Activated CD4-positive, alpha-beta memory T cell treated with anti-CD3 and anti-CD28 coated beads, Interleukin-2, amount 10 ng/mL, durations not matched to agents 7 days and 5 days (primary cell): Measurements from ENCODE around the gene RANBP3. TPM values are rescaled to one million over a fixed set of nuclear protein-coding genes. Genes with fewer than 3 reads are reported as not detected.
"Not testable (repeated sequence)": the region's sequence is repeated elsewhere in the genome, so short reads cannot be mapped to it uniquely, and the experiment has no call there.

Source experiments
- CTCF ChIA-PET: fragments of 350-600 bp; sonication (Branson Sonifier 250); formaldehyde crosslinking; loops from one replicate; lab custom pipeline; 2021; ENCODE audit warnings: antibody characterized with exemption, inconsistent platforms; lab: Charles Lee
- POLR2A ChIA-PET: fragments of 350-600 bp; sonication (Branson Sonifier 250); formaldehyde crosslinking; loops from one replicate; lab custom pipeline; 2021; ENCODE audit warnings: antibody characterized with exemption; lab: Charles Lee
- DNase-seq: peaks from one replicate; pipeline ENCODE4 v3.0.0-alpha.2; 2020
- H3K27ac Mint-ChIP-seq: one replicate; pipeline ENCODE4 v1.8.0; 2021; ENCODE audit warnings: mild to moderate bottlenecking, mixed read lengths
- H3K27me3 Mint-ChIP-seq: one replicate; pipeline ENCODE4 v1.8.0; 2021; ENCODE audit warnings: mixed read lengths
- H3K36me3 Mint-ChIP-seq: one replicate; pipeline ENCODE4 v1.8.0; 2021; ENCODE audit warnings: low read depth, mixed read lengths
- H3K4me1 Mint-ChIP-seq: one replicate; pipeline ENCODE4 v1.8.0; 2021; ENCODE audit warnings: mixed read lengths
- H3K4me3 Mint-ChIP-seq: one replicate; pipeline ENCODE4 v1.8.0; 2021; ENCODE audit warnings: mild to moderate bottlenecking, mixed read lengths
- H3K9me3 Mint-ChIP-seq: one replicate; pipeline ENCODE4 v1.8.0; 2021; ENCODE audit warnings: mixed read lengths
- total RNA-seq, 2 experiments: library from RNA; stranded (reverse); gene quantifications; one replicate each; pipeline ENCODE4 v1.2.3, GENCODE V29; 2021

The RANBP3 gene
- total RNA-seq, 2 experiments from 2014 or later, result 78.1 to 85.1 TPM

- Mint-ChIP-seq H3K27ac (no peak overlapping the region), H3K36me3 (no peaks in the 10 kb centered on the region)
- POLR2A ChIA-PET, result interaction anchor here (1.2 kb wide), 1 partner anchor 9 kb away, joined by 3 read pairs; no protein-coding TSS in a partner anchor
These were observed 96.2 kb downstream of the RANBP3 start for GRCh38 chr19:5881543-5882299.

GRCh38 chr19:5880604-5881078 is 97.3 kb downstream of the RANBP3 start:
- Mint-ChIP-seq H3K27me3 (peaks cover 3% of the 10 kb centered on the region), H3K36me3 (no peaks in the 10 kb centered on the region), H3K4me1 (no peaks in the 10 kb centered on the region), H3K4me3 (no peak overlapping the region), H3K9me3 (no peaks in the 10 kb centered on the region), H3K27ac (no peak overlapping the region)
- ChIA-PET POLR2A (no interaction called here), CTCF (no interaction called here)
- DNase-seq, result no peak

More at GRCh38 chr19:5881543-5882299, 96.2 kb downstream of the RANBP3 start:
- Mint-ChIP-seq H3K27me3 (peaks cover 3% of the 10 kb centered on the region), H3K9me3 (no peaks in the 10 kb centered on the region), H3K4me3 (no peak overlapping the region), H3K4me1 (no peaks in the 10 kb centered on the region)
- CTCF ChIA-PET, result no interaction called here
- DNase-seq, result no peak

DNA sequence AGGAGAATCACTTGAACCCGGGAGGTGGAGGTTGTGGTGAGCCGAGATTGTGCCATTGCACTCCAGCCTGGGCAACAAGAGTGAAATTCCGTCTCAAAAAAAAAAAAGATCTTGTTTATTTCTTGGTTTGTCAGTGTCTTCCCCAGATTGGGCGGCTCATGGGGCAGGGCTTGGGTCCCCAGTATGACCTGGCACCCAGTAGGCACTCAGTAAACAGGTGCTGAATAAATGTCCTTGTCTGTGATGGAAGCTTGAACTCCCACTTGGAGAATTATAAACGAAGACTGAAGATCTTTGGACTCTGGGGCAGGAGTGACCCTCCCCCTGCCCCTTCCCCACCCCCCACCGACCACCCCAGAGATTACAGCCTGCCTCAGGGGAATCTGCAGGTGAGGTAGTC is 97.7 kb downstream of the RANBP3 start:
- H3K27ac Mint-ChIP-seq, result no peak overlapping the region
- DNase-seq, result no peak
- no peaks in the 10 kb centered on the region for H3K9me3 Mint-ChIP-seq
- no peaks in the 10 kb centered on the region for H3K36me3 Mint-ChIP-seq
- H3K27me3 Mint-ChIP-seq, result peaks cover 3% of the 10 kb centered on the region
- no peak overlapping the region for H3K4me3 Mint-ChIP-seq
- ChIA-PET CTCF (no interaction called here), POLR2A (no interaction called here)
- no peaks in the 10 kb centered on the region for H3K4me1 Mint-ChIP-seq

DNA sequence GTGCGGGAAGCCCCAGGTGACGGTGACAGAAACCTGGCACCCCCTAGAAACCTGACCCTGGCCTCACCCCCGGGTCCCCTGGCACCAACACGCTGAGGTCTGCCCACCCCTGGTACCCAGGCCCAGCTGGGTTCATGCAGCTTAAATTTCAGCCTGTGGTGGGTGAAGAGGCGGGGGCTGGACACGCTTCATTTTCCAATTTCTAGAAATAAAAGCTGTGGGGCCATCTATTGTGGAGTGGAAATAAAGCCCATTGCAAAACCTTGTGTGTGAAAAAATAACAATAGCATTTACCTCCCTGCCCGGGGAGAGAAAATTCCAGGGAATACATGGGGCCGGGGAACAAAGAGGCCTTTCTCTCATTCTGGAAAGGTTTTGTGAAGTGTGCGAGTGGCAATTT is 100.1 kb downstream of the RANBP3 start:
- no peak overlapping the region for H3K4me3 Mint-ChIP-seq
- no peak for DNase-seq
- CTCF ChIA-PET, result no interaction called here
- no peak overlapping the region for H3K27ac Mint-ChIP-seq
- H3K9me3 Mint-ChIP-seq, result no peaks in the 10 kb centered on the region
- POLR2A ChIA-PET, result no interaction called here
- H3K36me3 Mint-ChIP-seq, result no peaks in the 10 kb centered on the region
- H3K27me3 Mint-ChIP-seq, result peaks cover 2% of the 10 kb centered on the region
- no peaks in the 10 kb centered on the region for H3K4me1 Mint-ChIP-seq

DNA sequence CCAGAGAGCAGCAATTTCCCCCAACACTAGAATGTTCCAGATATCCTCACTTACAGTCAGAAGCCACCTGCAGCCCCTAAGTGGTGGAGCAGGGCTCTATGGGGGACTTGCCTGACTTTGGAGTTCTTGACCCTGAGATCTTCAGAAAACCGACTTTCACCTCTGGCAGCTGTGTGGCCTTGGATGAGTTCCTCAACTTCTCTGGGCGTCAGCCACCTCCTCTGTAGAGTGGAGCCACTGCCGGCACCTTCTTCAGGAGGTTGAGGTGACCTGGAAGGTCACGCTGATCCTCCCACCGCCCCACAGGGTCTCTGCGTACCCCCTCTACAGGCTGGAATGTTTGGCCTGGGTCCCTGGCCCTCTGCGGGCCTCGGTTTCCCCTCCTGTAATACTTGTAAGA is 100.5 kb downstream of the RANBP3 start:
- Mint-ChIP-seq H3K27me3 (peaks cover 2% of the 10 kb centered on the region), H3K4me3 (no peak overlapping the region), H3K9me3 (no peaks in the 10 kb centered on the region), H3K4me1 (no peaks in the 10 kb centered on the region), H3K27ac (no peak overlapping the region), H3K36me3 (no peaks in the 10 kb centered on the region)
- ChIA-PET POLR2A (no interaction called here), CTCF (no interaction called here)
- no peak for DNase-seq

DNA sequence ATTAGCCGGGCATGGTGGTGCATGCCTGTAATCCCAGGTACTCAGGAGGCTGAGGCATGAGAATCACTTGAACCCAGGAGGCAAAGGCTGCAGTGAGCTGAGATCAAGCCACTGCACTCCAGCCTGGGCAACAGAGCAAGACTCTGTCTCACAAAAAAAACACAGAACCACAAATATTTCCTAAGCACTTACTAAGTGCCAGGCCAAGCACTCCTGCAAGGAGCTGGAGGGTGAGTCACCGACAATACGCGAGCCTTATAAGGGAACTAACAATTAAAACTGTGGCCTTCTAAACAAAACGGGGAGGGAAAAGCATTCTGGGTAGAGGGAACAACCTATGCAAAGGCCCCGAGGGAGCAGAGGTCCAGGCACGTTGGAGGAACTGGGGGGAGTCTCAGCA is 103.4 kb downstream of the RANBP3 start:
- H3K9me3 Mint-ChIP-seq, H3K4me3 Mint-ChIP-seq, DNase-seq, CTCF ChIA-PET, H3K36me3 Mint-ChIP-seq, H3K4me1 Mint-ChIP-seq, H3K27ac Mint-ChIP-seq, POLR2A ChIA-PET, H3K27me3 Mint-ChIP-seq: not testable (repeated sequence)

DNA sequence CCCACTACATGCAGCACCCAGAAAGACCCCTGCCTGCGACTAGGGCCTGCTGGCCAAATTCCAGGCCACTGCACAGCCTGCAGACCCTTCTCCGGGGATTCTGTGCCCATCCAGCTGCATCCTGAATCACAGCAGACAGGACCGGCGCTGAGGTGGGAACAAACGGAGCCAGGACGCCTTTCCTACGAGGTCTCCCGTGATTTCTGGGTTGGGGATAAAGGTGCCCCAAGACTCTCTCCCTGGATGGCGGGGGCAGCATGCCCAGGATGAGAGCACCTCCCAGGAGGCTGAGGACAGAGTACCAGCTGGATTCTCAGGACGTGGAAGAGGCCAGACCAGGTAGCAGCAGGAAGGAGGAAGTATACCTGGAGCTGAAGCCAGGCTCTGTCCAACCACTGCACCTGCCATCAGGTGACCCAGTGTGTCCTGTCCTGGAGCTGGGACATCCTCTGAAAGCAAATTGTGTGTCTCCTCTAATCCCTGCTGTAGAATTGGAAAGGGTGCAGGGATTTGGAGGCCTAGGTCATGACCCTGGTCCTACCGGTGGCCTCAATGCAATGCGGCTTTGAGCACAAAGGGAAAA is 104.2 kb downstream of the RANBP3 start:
- DNase-seq, result no peak
- no peaks in the 10 kb centered on the region for H3K27me3 Mint-ChIP-seq
- H3K27ac Mint-ChIP-seq, result no peak overlapping the region
- no peaks in the 10 kb centered on the region for H3K4me1 Mint-ChIP-seq
- H3K36me3 Mint-ChIP-seq, result no peaks in the 10 kb centered on the region
- no peak overlapping the region for H3K4me3 Mint-ChIP-seq
- POLR2A ChIA-PET, result no interaction called here
- CTCF ChIA-PET, result no interaction called here
- no peaks in the 10 kb centered on the region for H3K9me3 Mint-ChIP-seq

DNA sequence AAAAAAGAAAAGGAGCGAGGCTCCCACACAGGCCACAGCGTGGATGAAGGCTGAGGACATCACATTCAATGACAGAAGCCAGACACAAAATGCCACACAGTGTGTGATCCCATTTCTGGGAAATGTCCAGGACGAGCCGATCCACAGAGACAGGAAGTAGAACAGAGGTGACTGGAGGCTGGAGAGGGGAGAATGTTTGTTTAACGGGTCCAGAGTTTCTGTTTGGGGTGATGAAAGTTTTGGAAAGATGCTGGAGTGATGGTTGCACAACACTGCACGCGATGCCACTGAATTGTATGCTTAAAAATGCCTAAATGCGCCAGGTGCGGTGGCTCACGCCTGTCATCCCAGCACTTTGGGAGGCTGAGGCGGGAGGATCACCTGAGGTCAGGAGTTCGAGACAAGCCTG is 107.0 kb downstream of the RANBP3 start:
- Mint-ChIP-seq H3K4me1 (no peaks in the 10 kb centered on the region), H3K27me3 (no peaks in the 10 kb centered on the region), H3K36me3 (no peaks in the 10 kb centered on the region), H3K4me3 (no peak overlapping the region), H3K27ac (no peak overlapping the region), H3K9me3 (no peaks in the 10 kb centered on the region)
- DNase-seq, result no peak
- ChIA-PET CTCF (no interaction called here), POLR2A (no interaction called here)

- no peak overlapping the region for H3K27ac Mint-ChIP-seq
- no peaks in the 10 kb centered on the region for H3K9me3 Mint-ChIP-seq
- ChIA-PET POLR2A (no interaction called here), CTCF (no interaction called here)
- H3K27me3 Mint-ChIP-seq, result no peaks in the 10 kb centered on the region
- H3K4me1 Mint-ChIP-seq, result no peaks in the 10 kb centered on the region
- no peak for DNase-seq
- H3K4me3 Mint-ChIP-seq, result no peak overlapping the region
- no peaks in the 10 kb centered on the region for H3K36me3 Mint-ChIP-seq
These were observed 110.5 kb downstream of the RANBP3 start for GRCh38 chr19:5867201-5868136.

Other genes with a start within 250 kb of the RANBP3 start
- 1 to 10 TPM; 2.3 to 2.4 TPM for gene PRR22, start 193.4 kb downstream of the RANBP3 start, total RNA-seq
- 10 to 100 TPM; 38.3 to 42.1 TPM for gene DUS3L, start 187.0 kb downstream of the RANBP3 start, total RNA-seq
- gene NRTN, start 173.1 kb downstream of the RANBP3 start, total RNA-seq, result under 1 TPM; 0.20 to 0.43 TPM
- gene FUT6, start 138.4 kb downstream of the RANBP3 start, total RNA-seq, result not detected
- not detected for gene FUT3, start 126.7 kb downstream of the RANBP3 start, total RNA-seq
- gene FUT5, start 107.6 kb downstream of the RANBP3 start, total RNA-seq, result under 1 TPM in 1 of 2 experiments, not detected in 1; 0.23 TPM
- 100 to 1,000 TPM; 217 to 220 TPM for gene NDUFA11, start 74.3 kb downstream of the RANBP3 start, total RNA-seq
- 1 to 10 TPM; 7.6 to 7.9 TPM for gene VMAC, start 73.3 kb downstream of the RANBP3 start, total RNA-seq
- 10 to 100 TPM; 11.8 to 12.5 TPM for gene CAPS, start 63.9 kb downstream of the RANBP3 start, total RNA-seq
- 10 to 100 TPM in 1 of 2 experiments, 1 to 10 TPM in 1; 9.0 to 10.4 TPM for gene RFX2, start 132.4 kb upstream of the RANBP3 start, total RNA-seq
- gene ACSBG2, start 157.5 kb upstream of the RANBP3 start, total RNA-seq, result under 1 TPM in 1 of 2 experiments, not detected in 1; 0.33 TPM